Measurements from ENCODE around the gene CCDC30.

The CCDC30 gene

DNA sequence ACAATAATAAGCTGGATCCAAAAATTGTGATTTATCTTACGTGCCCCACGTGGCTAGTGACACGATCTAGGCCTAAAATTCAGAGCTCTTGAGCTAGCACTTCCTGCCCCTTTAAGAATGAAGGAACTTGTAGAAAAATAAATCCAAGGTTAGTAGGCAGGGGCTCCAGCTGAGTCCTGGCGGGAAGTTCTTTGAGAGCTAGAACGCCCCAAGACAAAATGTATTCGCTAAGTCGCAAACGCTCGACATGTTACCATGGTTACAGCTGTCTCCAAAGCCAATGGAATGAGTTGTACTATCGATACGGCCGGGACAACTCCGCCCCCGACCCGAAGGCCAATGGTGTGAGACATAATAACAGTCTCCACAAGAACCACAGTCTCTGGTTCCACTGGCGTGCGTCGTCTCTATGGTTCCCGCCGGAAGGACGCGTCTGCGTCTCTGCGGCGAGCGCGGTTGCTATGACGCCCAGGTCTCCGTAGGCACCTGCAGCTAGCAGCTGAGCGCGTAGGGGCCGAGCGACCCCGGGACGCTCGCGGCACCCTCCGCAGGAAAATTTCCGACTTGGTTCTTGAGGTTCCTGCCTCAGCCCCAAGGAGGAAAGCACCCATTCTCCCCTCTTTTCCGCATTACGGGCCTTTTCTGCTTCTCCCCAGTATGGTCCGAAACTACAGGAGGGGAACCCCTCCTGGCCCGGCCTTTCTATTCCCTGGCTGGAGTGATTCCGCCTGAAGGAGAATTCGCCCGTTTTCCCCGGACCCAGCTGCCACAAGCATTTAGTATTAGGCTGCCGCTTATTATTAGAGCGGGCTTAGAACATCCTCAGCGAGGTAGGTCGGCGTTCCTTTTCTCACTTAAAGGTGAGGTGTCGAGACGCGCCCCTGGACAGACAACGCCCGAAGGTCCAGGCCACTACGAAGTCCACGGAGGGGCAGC, at the start of gene CCDC30:
Gene CCDC30, plus strand, starts transcription at position 459 of the 936 bp plus-strand sequence. CDS start 17,266 bp downstream, outside the sequence.
- peak; percentile 94 for DNase-seq (ENCODE audit: low read depth)
- TF ChIP-seq, protein P1, sequence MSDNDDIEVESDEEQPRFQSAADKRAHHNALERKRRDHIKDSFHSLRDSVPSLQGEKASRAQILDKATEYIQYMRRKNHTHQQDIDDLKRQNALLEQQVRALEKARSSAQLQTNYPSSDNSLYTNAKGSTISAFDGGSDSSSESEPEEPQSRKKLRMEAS (IDR thresholded peaks at IDR 0.05; ENCODE audit: low read depth, low read length): no peak; the same call in 1 of the 2 replicates
- TF ChIP-seq, protein P2, sequence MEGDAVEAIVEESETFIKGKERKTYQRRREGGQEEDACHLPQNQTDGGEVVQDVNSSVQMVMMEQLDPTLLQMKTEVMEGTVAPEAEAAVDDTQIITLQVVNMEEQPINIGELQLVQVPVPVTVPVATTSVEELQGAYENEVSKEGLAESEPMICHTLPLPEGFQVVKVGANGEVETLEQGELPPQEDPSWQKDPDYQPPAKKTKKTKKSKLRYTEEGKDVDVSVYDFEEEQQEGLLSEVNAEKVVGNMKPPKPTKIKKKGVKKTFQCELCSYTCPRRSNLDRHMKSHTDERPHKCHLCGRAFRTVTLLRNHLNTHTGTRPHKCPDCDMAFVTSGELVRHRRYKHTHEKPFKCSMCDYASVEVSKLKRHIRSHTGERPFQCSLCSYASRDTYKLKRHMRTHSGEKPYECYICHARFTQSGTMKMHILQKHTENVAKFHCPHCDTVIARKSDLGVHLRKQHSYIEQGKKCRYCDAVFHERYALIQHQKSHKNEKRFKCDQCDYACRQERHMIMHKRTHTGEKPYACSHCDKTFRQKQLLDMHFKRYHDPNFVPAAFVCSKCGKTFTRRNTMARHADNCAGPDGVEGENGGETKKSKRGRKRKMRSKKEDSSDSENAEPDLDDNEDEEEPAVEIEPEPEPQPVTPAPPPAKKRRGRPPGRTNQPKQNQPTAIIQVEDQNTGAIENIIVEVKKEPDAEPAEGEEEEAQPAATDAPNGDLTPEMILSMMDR (IDR thresholded peaks at IDR 0.05; ENCODE audit: low read depth, low read length): no peak
- TF ChIP-seq MYC (IDR thresholded peaks at IDR 0.05; ENCODE audit: low read depth, low read length): no peak
- peak within 1 kb of the TSS; percentile 62 for H3K4me3 ChIP-seq (ENCODE audit: low read depth, low read length)

DNA sequence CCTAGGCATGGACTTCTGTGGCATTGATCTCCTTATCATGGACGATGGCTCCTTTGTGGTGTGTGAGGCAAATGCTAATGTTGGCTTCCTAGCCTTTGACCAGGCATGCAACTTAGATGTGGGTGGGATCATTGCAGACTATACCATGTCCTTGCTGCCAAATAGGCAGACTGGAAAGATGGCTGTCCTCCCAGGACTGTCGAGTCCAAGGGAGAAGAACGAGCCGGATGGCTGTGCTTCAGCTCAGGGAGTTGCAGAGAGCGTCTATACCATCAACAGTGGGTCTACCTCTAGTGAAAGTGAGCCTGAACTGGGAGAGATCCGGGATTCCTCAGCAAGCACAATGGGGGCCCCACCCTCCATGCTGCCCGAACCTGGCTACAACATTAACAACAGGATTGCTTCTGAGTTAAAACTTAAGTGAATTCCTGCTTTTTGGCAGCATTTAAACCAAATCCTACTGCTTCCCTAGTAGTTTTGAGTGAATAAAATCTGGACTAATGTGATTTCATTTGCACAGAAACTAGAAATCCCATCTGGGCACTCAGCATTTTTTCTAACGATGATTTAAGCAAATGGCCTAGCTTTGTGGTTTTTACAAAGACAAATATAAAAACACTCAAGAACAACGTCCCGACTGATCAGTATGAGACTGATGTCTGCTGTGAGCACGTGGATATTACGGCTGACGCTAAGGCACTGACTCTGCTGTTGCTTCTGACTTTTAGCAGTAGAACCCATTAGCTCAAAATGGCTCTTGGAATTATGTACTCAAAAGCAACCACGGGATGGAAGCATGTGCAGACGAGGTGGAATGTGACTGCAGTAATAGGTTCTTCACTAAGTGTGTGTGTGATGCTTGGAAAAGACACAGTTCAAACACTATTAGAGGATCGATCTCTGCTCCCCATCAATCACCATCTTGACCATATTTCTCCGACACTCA, 48.3 kb upstream of the CCDC30 start:
- no peak for DNase-seq (ENCODE audit: low read depth)
- TF ChIP-seq, protein P2 (IDR thresholded peaks at IDR 0.05; ENCODE audit: low read depth, low read length): no peak
- H3K4me3 ChIP-seq (ENCODE audit: low read depth, low read length): no peak overlapping the region

DNA sequence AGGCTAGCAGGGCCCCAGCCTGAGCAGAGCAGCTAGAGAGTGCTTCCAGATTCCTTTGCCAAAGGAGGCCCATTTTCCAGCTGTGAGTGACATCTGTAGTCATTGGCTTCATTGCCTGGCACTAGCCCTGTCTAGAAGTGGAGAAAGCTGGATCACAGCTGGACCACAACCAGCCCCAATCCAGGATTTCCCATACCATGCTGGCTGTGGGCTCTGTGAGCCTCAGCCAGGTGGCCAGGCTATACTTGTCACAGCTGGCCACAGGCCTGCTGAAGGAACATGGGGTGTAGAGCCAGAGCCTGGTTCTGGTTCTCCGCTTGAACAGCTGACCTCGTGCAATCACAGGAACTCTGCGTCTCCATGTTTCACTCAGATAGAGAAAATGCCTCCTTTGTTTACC, 45.9 kb upstream of the CCDC30 start:
- TF ChIP-seq MYC (IDR thresholded peaks at IDR 0.05; ENCODE audit: low read depth, low read length): no peak
- no peak for DNase-seq (ENCODE audit: low read depth)

DNA sequence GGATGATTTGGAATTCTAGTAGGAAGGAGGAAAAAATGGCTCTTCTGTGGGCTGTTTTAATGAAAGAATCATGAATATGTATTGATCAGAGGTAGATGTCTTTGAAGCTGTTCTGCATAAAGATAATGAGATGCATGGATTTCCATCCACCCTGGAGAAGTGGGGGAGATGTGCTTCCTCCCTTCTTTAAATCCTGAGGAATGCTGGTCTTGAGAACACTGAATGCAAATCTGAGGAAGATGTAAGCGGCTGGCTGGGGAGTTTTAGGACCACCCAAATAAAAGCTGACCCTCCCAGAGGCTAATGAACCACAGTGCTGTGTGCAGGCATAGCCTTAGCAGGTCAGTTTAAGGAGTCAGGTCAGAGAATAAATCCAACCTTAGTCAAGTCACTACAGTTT, 44.6 kb upstream of the CCDC30 start:
- TF ChIP-seq, protein P2 (IDR thresholded peaks at IDR 0.05; ENCODE audit: low read depth, low read length): no peak
- TF ChIP-seq MYC (IDR thresholded peaks at IDR 0.05; ENCODE audit: low read depth, low read length) (no peak), POLR2A (IDR thresholded peaks at IDR 0.05; ENCODE audit: extremely low read depth, insufficient read length) (no peak)
- TF ChIP-seq, protein P1 (IDR thresholded peaks at IDR 0.05; ENCODE audit: low read depth, low read length): no peak
- no peak overlapping the region for H3K4me3 ChIP-seq (ENCODE audit: low read depth, low read length)
- DNase-seq (ENCODE audit: low read depth): no peak

More for the DNA sequence above, 45.9 kb upstream of the CCDC30 start:
- H3K4me3 ChIP-seq (ENCODE audit: low read depth, low read length): no peak overlapping the region

DNA sequence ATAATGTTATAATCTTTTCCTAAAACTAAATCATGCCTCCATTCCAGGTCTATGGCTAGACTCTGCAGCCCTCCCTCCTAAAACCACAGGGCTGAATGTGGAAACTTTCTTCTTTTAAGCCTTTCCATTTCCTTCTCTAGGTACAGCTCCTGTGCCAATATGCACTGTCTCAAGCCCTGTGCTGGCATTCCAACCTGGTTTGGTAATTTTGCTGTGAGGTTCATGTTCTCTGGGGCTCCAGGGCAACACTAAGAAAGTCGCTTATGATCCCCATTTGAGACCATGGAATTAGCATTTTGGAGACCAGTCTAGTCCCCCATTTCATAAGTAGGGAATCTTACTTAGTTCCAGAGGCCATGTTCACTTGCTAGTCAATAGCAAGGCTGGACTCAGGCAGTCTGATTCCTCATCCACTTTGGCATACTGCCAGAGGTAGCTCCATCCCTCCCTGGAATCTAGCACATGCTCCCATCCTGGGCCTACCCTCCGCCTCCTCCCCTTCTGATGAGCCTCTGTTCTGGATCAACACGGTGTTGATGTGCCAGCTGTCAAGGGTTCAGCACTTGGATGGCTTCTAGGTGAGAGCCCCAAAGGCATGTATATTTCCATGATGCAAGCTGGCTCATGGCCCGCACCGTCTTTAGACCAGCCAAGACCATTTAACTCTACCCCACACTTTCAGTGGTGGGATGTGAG, 43.8 kb upstream of the CCDC30 start:
- no peak overlapping the region for H3K4me3 ChIP-seq (ENCODE audit: low read depth, low read length)
- DNase-seq (ENCODE audit: low read depth): no peak
- TF ChIP-seq, protein P2 (IDR thresholded peaks at IDR 0.05; ENCODE audit: low read depth, low read length): no peak
- no peak for TF ChIP-seq MYC (IDR thresholded peaks at IDR 0.05; ENCODE audit: low read depth, low read length)
- TF ChIP-seq, protein P1 (IDR thresholded peaks at IDR 0.05; ENCODE audit: low read depth, low read length): no peak
- TF ChIP-seq POLR2A (IDR thresholded peaks at IDR 0.05; ENCODE audit: extremely low read depth, insufficient read length): no peak

DNA sequence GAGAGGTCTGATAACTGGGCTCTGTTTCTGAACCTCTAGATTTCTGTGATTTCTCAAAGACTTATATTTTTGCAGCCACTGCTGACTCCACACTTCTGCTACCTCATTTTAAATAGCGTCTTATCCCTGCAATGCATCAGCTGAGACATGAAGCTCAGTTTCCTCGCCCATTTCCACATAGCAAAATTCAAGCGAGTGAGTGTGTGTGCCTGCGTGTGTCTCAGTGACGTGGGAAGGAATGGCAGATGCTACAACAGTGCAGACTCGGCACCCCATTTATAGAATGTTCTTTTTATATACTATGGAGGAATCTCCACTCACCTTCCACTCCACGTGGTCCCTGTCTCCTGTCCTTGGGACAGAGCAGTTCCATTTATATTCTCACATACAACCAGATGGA, 43.0 kb upstream of the CCDC30 start:
- TF ChIP-seq, protein P1 (IDR thresholded peaks at IDR 0.05; ENCODE audit: low read depth, low read length): no peak
- TF ChIP-seq POLR2A (IDR thresholded peaks at IDR 0.05; ENCODE audit: extremely low read depth, insufficient read length) (no peak), MYC (IDR thresholded peaks at IDR 0.05; ENCODE audit: low read depth, low read length) (no peak)
- TF ChIP-seq, protein P2 (IDR thresholded peaks at IDR 0.05; ENCODE audit: low read depth, low read length): no peak
- no peak overlapping the region for H3K4me3 ChIP-seq (ENCODE audit: low read depth, low read length)
- no peak for DNase-seq (ENCODE audit: low read depth)
